T-helper 17 cell (primary cell): ENCODE results near the gene CCDC63. TPM values are rescaled to one million over a fixed set of nuclear protein-coding genes. Genes with fewer than 3 reads are reported as not detected.

Source experiments
- ATAC-seq: fragments of 150-1000 bp; cut with Tn5 transposase; 2 replicates; pipeline ENCODE4 v1.10.0; 2021; ENCODE audit warnings: mild to moderate bottlenecking, moderate library complexity
- DNase-seq, 3 donors: peaks; one replicate each; pipeline versions ENCODE4 v3.0.0 to v3.0.0-alpha.2; 2020 to 2021
- H3K9me3 ChIP-seq: one replicate; pipeline ENCODE4 v1.7.0; 2013; ENCODE audit warnings: low read length, mild to moderate bottlenecking; ENCODE audit not compliant: control insufficient read depth, poor library complexity, severe bottlenecking
- H3K27ac Mint-ChIP-seq: one replicate; pipeline ENCODE4 v1.8.0; 2022; ENCODE audit warnings: mild to moderate bottlenecking, moderate library complexity, mixed read lengths
- H3K27me3 Mint-ChIP-seq: one replicate; pipeline ENCODE4 v1.8.0; 2022; ENCODE audit warnings: mixed read lengths
- H3K36me3 Mint-ChIP-seq: one replicate; pipeline ENCODE4 v1.8.0; 2022; ENCODE audit warnings: low read depth, mixed read lengths
- H3K4me1 Mint-ChIP-seq: one replicate; pipeline ENCODE4 v1.8.0; 2022; ENCODE audit warnings: mild to moderate bottlenecking, mixed read lengths
- H3K4me3 Mint-ChIP-seq: one replicate; pipeline ENCODE4 v1.8.0; 2022; ENCODE audit warnings: mild to moderate bottlenecking, moderate library complexity, mixed read lengths
- total RNA-seq, 4 donors: library from RNA in 2 of 4; stranded (reverse) in 2 of 4; gene quantifications; one replicate each; pipeline ENCODE4 v1.2.3 and lab custom pipeline; 2022 to 2026

The CCDC63 gene
- total RNA-seq, 2 donors from 2014 or later: not detected

DNA sequence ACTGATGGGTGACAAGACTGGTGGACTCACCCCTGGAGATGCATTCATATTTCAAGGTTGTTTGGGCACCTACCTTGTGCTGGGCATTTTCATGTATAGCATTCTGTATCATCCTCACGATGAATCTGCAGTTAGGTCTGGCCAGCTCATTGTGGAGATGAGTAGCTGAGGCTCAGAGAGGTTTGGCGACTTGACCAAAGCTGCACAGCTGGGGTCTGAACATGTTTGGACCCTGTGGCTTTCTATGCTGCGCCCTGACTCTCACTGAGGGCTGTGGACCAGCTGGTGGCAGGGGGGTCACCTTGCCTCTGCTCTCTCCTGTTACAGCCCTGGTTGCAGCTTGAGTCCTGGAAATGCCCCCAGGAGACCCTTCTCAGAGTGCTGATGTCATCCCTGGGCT, 24.9 kb upstream of the CCDC63 start:
- no peak overlapping the region for H3K4me3 Mint-ChIP-seq
- no peaks in the 10 kb centered on the region for H3K36me3 Mint-ChIP-seq
- no peak overlapping the region for H3K27ac Mint-ChIP-seq
- H3K9me3 ChIP-seq: no peaks in the 10 kb centered on the region
- DNase-seq (no peak), ATAC-seq (no peak)
- H3K27me3 Mint-ChIP-seq: peaks cover 12% of the 10 kb centered on the region
- peaks cover 4% of the 10 kb centered on the region for H3K4me1 Mint-ChIP-seq

DNA sequence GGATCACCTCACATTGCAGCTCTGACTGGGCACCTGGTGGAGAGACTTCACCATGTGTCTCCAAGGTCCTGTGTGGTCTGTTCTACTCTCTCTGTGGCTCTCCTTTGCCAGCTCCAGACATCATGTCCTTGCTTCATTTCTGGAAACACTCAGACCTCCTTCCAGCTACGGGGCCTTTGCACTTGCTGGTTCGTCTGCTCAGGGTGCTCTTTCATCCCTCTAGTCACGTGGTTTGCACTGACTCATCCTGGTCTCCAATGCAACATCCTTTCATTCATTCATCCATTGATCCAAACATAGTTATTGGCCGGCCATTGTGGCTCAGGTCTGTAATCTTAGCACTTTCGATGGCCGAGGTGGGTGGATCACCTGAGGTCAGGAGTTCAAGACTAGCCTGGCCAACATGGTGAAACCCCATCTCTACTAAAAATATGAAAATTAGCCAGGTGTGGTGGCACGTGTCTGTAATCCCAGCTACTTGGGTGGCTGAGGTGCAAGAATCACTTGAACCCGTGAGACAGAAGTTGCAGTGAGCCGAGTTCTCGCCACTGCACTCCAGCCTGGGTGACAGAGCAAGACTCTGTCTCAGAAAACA, 23.9 kb upstream of the CCDC63 start:
- peaks cover 12% of the 10 kb centered on the region for H3K27me3 Mint-ChIP-seq
- DNase-seq (no peak), ATAC-seq (no peak)
- no peaks in the 10 kb centered on the region for H3K9me3 ChIP-seq
- no peaks in the 10 kb centered on the region for H3K36me3 Mint-ChIP-seq
- H3K4me1 Mint-ChIP-seq: peaks cover 6% of the 10 kb centered on the region
- H3K27ac Mint-ChIP-seq: no peak overlapping the region
- H3K4me3 Mint-ChIP-seq: no peak overlapping the region

DNA sequence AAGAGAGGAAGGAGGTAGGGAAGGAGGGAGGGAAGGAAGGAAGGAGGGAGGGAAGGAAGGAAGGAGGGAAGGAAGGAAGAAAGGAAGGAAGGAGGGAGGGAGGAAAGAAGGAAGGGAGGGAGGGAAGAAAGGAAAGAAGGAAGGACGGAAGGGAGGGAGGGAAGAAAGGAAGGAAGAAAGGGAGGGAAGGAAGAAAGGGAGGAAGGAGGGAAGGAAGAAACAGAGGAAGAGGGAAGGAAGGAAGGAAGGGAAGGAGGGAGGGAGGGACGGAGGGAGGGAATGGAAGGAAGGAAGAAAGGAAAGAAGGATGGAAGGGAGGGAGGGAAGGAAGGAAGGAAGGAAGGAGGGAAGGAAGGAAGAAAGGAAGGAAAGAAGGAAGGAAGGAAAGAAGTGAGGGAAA, 22.4 kb upstream of the CCDC63 start:
- H3K4me1 Mint-ChIP-seq: peaks cover 6% of the 10 kb centered on the region
- H3K4me3 Mint-ChIP-seq: no peak overlapping the region
- peaks cover 16% of the 10 kb centered on the region for H3K27me3 Mint-ChIP-seq
- no peak overlapping the region for H3K27ac Mint-ChIP-seq
- H3K9me3 ChIP-seq: no peaks in the 10 kb centered on the region
- DNase-seq (no peak), ATAC-seq (no peak)
- no peaks in the 10 kb centered on the region for H3K36me3 Mint-ChIP-seq

DNA sequence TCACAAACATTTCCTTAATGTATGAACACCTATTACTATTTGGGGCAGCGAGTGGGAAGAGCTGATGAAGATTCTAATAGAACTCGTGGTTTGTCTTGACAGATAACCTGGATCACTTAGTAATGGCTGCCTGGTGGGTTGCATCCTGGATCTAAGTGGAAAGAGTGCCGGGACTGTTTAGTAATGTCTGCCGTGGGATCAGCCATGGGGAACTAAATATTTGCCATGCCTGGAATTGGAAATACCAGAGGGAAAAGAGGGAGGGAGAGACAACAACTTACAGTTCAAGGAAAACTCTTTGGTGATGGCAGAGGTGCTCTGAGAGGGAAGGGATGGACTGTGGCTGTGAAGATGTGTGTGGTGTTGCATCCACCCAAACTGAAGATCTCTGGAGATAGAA, 21.3 kb upstream of the CCDC63 start:
- H3K9me3 ChIP-seq: no peaks in the 10 kb centered on the region
- no peaks in the 10 kb centered on the region for H3K36me3 Mint-ChIP-seq
- peaks cover 6% of the 10 kb centered on the region for H3K4me1 Mint-ChIP-seq
- peaks cover 16% of the 10 kb centered on the region for H3K27me3 Mint-ChIP-seq
- H3K4me3 Mint-ChIP-seq: no peak overlapping the region
- ATAC-seq (no peak), DNase-seq (no peak)
- H3K27ac Mint-ChIP-seq: no peak overlapping the region

DNA sequence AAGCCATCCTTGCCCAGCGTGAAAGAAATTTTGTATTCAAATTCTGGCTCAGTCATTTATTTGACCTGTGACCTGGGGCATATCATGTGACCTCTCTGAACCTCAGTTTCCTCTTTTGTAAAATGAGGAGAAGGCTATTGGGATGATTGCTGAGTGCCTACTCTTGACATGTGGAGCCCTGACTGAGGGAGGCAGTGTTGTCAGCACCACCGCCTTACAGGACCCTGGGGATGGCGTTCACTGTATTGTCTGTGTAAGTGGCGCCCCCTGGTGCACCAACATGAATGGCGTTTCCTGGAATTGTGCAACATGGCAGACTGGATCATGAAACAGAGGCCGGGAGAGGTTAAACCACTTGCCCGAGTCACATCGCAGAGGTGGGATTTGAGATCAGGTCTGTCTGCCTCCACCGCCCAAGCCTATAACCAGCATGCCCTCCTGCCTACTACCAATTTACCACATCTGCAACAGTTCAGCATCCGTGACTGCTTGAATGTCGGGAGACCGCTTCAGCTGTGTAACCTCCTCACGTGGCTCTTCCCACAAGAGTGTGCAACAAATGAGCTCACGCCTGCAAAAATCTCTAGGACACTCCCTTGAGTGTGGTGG, 20.1 kb upstream of the CCDC63 start:
- Mint-ChIP-seq H3K27me3 (peaks cover 16% of the 10 kb centered on the region), H3K36me3 (no peaks in the 10 kb centered on the region), H3K27ac (no peak overlapping the region), H3K4me1 (peaks cover 6% of the 10 kb centered on the region), H3K4me3 (peak overlapping the region; percentile 61)
- DNase-seq: peak; percentile 47 to 75 (median 59)
- H3K9me3 ChIP-seq: no peaks in the 10 kb centered on the region
- ATAC-seq: peak; percentile 98

DNA sequence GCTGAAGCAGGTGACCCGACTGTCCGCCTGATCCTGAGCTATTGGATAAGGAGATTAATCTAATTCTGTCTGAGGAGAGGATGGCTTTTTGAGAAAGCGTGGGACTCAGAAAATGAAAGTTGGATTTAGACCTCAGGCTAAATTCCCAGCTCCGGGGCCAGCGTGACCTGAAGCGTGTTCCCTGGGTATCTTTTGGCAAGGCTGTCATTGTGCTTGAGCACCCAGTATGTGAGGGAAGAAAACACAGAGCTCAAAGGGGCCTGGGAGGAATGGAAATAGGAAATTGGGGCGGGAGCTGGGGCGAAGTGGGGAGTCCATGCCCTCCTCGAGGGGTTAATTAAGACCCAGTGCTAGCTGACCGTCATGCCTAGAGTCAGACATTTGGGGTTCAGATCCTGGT, 17.5 kb upstream of the CCDC63 start:
- ATAC-seq: no peak
- Mint-ChIP-seq H3K36me3 (no peaks in the 10 kb centered on the region), H3K4me3 (no peak overlapping the region), H3K27me3 (peaks cover 10% of the 10 kb centered on the region), H3K27ac (no peak overlapping the region), H3K4me1 (peaks cover 8% of the 10 kb centered on the region)
- H3K9me3 ChIP-seq: no peaks in the 10 kb centered on the region
- DNase-seq: no peak

DNA sequence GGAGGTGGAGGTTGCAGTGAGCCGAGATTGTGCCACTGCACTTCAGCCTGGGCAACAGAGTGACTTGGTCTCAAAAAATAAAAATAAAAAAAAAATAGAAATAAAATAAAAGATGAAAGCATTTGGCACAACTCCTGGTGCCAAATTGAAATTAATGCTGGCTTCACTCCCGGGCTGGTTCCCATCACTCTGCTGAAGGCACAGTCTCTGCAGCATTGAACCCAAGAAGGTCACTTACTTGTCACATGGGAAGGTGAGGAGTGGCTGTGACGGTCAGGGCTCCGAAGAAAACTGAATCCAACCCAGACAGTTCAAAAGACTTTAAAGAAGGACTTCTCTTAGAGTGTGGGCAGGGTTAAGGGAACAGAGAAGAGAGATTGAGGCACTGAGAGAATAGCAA, 10.5 kb upstream of the CCDC63 start:
- no peaks in the 10 kb centered on the region for H3K9me3 ChIP-seq
- H3K4me3 Mint-ChIP-seq: no peak overlapping the region
- no peak overlapping the region for H3K27ac Mint-ChIP-seq
- H3K27me3 Mint-ChIP-seq: peaks cover 10% of the 10 kb centered on the region
- ATAC-seq: no peak
- DNase-seq: no peak
- H3K36me3 Mint-ChIP-seq: no peaks in the 10 kb centered on the region
- peaks cover 6% of the 10 kb centered on the region for H3K4me1 Mint-ChIP-seq

DNA sequence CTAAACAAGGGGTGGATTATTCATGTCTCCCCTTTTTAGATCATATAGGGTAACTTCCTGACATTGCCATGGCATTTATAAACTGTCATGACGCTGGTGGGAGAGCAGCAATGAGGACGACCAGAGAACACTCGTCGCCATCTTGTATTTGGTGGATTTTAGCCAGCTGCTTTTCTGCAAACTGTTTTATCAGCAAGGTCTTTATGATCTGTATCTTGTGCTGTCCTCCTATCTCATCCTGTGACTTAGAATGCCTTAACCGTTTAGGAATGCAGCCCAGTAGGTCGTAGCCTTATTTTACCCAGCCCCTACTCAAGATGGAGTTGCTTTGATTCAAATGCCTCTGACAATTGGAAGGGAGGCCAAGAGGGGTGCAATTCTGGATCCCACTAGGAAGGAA, 5.8 kb upstream of the CCDC63 start:
- no peak for DNase-seq
- H3K27me3 Mint-ChIP-seq: peaks cover 13% of the 10 kb centered on the region

DNA sequence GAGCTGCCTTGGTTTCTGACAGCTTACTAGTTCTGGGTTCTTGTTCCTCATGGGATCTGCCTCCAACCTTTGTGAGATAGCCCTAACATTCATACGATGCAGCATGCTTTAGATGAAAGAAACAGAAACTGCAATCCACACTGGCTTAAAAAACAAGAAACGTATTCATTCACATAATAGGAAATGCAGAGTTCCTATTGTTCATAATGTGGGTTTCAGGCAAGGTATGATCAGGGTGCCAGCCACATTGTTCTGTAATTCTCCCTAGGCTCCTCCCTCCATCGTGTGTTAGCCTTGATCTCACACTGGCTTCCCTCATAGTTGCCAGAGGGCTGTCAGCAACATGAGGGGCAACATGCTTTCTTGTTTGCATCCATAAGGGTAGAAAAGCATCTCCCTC, 2.7 kb upstream of the CCDC63 start:
- Mint-ChIP-seq H3K4me3 (no peak overlapping the region), H3K36me3 (no peaks in the 10 kb centered on the region), H3K27ac (no peak overlapping the region), H3K4me1 (peaks cover 5% of the 10 kb centered on the region), H3K27me3 (peaks cover 36% of the 10 kb centered on the region)
- H3K9me3 ChIP-seq: no peaks in the 10 kb centered on the region
- no peak for DNase-seq
- ATAC-seq: no peak

More for the DNA sequence above, 5.8 kb upstream of the CCDC63 start:
- ATAC-seq: no peak
- H3K4me3 Mint-ChIP-seq: no peak overlapping the region
- H3K36me3 Mint-ChIP-seq: no peaks in the 10 kb centered on the region
- no peak overlapping the region for H3K27ac Mint-ChIP-seq
- peaks cover 4% of the 10 kb centered on the region for H3K4me1 Mint-ChIP-seq
- no peaks in the 10 kb centered on the region for H3K9me3 ChIP-seq

DNA sequence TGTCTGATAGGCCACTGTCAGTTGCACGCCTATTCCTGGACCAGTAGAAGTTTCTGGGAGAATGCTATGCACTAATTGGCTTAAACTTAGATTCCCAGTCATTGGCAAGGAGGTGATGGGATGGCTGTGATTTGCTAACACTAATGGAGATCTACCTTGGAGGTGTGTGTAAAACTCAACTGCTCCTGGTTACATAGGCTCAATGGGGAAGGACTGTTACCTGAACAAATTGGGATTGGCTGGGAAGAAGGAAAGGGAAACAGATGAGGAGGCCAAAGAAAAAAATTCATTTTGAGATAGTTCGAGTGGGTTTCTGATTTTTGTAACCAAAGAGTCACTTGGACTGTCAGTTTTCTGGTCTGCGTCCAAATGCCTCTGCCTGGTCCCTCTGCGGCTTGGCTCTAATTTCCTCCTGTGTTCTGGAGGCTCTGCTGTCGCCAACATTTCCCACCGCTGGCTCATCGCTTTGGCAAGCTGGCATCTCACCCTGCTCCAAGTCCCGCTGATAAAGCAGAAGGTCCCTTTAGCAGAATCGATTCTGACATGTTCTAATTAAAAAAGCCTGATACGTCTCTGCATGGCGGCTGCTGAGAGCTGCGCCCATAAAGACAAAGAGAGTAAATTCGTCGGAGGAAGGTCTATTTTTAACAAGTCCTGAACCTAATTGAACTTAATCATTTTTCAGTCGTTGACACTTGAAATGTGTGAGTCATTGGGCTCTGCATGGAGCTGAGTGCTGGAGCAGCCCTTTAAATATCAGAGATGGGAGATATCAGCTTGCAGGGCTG, 2.0 kb upstream of the CCDC63 start:
- H3K4me3 Mint-ChIP-seq: no peak overlapping the region

DNA sequence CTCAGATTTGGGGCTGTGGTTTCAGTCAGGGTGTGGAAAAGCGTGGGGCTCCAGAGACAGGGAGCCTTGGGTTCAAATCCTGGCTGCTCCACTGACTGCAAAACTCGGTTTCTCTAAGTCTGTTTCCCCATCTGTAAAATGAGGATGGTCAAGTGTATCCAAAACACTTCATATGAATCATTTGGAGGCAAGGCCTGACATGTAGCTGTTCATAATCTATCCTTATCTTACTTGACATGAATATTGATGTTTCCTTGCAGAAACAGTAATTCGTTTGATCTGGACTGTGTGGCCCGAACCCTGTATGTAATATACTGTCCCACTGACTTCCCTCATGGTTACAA, 1.5 kb upstream of the CCDC63 start:
- Mint-ChIP-seq H3K4me1 (peaks cover 5% of the 10 kb centered on the region), H3K36me3 (no peaks in the 10 kb centered on the region), H3K4me3 (no peak overlapping the region), H3K27ac (no peak overlapping the region), H3K27me3 (peaks cover 38% of the 10 kb centered on the region)
- no peak for ATAC-seq
- H3K9me3 ChIP-seq: no peaks in the 10 kb centered on the region
- no peak for DNase-seq

More for the DNA sequence above, 2.0 kb upstream of the CCDC63 start:
- no peak for ATAC-seq
- DNase-seq: no peak
- peaks cover 38% of the 10 kb centered on the region for H3K27me3 Mint-ChIP-seq
- H3K36me3 Mint-ChIP-seq: no peaks in the 10 kb centered on the region
- peaks cover 5% of the 10 kb centered on the region for H3K4me1 Mint-ChIP-seq
- H3K9me3 ChIP-seq: no peaks in the 10 kb centered on the region
- no peak overlapping the region for H3K27ac Mint-ChIP-seq

DNA sequence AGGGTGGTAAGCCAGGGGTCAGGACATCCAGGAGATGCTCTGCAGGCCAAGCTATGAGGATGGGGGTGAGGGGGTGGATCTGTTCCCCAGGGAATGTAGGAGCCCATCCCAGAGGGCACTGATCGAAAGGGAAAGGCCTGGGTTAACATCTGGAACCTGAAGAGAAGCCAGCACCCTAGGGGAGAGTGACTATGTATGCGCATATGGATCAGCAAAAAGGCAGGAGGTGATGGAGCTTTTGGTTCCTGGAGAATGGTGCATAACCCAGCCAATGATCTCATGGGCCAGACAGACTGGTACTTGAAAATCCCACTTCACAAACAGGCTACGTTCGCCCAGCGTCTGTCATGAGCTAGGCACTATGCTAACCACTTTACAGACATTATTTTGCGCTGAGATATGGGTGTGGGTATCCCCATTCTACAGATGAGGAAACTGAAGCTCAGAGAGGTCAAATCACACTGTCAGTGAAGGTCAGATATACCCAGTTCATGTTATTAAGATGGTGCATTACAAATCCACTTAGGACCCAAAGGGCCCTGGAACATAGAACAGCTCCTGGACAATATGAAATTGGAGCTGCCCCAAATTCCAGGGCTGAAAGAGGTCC, 1.6 kb downstream of the CCDC63 start:
- Mint-ChIP-seq H3K27me3 (peaks cover 59% of the 10 kb centered on the region), H3K4me3 (no peak overlapping the region), H3K27ac (no peak overlapping the region), H3K36me3 (no peaks in the 10 kb centered on the region), H3K4me1 (peaks cover 5% of the 10 kb centered on the region)
- ATAC-seq (no peak), DNase-seq (no peak)
- no peaks in the 10 kb centered on the region for H3K9me3 ChIP-seq

DNA sequence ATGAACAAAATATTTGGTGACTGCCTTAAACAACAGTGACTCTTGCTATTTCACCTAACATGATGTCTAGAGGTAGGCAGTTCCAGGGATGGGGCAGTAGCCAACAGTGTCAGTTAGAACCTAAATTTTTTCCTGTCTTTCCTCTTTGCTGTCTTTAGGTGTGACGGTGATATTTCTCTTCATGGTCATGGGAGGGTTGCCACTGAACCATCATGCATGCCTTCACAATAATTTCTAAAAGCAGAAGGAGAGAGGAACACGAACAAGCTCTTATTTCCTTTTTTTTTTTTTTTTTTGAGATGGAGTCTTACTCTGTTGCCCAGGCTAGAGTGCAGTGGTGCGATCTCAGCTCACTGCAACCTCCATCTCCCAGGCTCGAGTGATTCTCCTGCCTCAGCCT, 2.4 kb downstream of the CCDC63 start:
- DNase-seq (no peak), ATAC-seq (no peak)
- Mint-ChIP-seq H3K27me3 (peaks cover 62% of the 10 kb centered on the region), H3K27ac (no peak overlapping the region), H3K36me3 (no peaks in the 10 kb centered on the region), H3K4me1 (peaks cover 5% of the 10 kb centered on the region), H3K4me3 (no peak overlapping the region)
- no peaks in the 10 kb centered on the region for H3K9me3 ChIP-seq
